SK-N-MC (cell line): ENCODE measurements around the gene C12orf76.

ENCODE experiments used
- EZH2 ChIP-seq: fragments of 200-600 bp; sonication (generic); IDR thresholded peaks from one replicate; pipeline ENCODE4 v1.6.1; 2017; ENCODE audit warnings: antibody characterized with exemption
- POLR2AphosphoS5 ChIP-seq: IDR thresholded peaks from 2 replicates; pipeline ENCODE4 v1.6.1; 2012; ENCODE audit warnings: mild to moderate bottlenecking, low read depth, low read length, borderline replicate concordance

DNA sequence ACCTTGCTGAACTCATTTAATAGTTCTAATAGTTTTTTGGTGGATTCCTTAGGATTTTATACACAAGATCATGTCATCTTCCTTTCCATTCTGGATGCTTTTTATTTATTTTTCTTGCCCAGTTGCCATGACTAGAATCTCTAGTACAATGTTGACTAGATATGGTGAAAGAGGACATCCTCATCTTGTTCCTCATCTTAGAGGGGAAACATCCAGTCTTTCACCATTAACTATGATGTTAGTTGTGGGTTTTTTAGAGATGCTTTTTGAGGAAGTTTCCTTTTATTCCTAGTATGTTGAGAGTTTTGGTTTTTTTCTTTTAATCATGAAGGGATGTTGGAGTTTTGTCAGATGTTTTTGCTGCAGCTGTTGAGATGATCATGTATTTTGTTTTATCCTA is 40.4 kb downstream of the C12orf76 start:
- TF ChIP-seq POLR2AphosphoS5: no peak
- no peak for TF ChIP-seq EZH2
